Uterus (tissue), 2 donors: ENCODE measurements around the gene YARS1.

Experiments
- POLR2A ChIP-seq, 2 donors: fragments of 450-650 bp; IDR thresholded peaks; one replicate each; pipeline ENCODE4 v1.6.1; 2016; ENCODE audit warnings: antibody characterized with exemption in 2 of 2, mild to moderate bottlenecking in 1 of 2, moderate library complexity in 1 of 2
- TF ChIP-seq, protein P1 (sequence below), 4 experiments: fragments of 200-600 bp in 2 of 4; fragments of 450-650 bp in 2 of 4; sonication (generic) in 2 of 4; IDR thresholded peaks; one replicate each; pipeline ENCODE4 v1.5.1; 2016 to 2019; ENCODE audit warnings: antibody characterized with exemption in 4 of 4, mild to moderate bottlenecking in 2 of 4, moderate library complexity in 1 of 4

DNA sequence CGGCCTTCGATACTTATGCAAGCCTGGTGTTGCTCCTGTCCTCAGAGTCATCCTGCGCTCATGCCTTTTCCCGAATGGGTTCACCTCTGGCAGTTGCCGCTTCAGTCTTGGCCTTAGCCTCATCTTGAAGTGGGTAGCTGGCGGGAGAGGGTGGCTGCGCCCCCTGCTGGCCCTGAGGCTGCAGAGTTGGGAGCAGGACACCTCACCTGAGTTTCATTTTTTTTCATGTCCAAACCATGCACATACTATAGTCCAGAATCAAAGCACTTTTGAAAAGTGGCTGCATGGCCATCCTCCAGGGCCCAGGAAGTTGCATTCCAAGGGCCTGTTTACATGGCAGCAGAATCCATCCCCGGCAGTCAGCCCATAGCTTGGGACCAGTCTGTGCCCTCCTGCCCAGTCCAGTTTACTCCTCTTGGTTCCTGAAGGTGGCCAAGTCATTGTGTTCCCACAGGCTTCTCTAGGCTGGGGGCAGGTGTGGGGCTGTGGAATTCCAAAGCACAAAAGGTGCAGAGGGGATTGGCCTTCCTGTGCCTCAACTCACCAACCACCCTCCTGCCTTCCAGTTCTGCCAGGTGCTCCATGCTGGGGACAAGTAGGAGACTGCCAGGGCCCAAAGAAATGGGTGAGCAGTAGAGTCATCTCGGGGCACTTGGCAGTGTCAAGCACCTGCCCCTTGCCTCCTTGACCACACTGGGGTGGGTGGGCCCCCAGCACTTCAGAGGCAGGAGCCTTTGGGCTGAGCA, 44.0 kb downstream of the YARS1 start:
- TF ChIP-seq, protein P1, sequence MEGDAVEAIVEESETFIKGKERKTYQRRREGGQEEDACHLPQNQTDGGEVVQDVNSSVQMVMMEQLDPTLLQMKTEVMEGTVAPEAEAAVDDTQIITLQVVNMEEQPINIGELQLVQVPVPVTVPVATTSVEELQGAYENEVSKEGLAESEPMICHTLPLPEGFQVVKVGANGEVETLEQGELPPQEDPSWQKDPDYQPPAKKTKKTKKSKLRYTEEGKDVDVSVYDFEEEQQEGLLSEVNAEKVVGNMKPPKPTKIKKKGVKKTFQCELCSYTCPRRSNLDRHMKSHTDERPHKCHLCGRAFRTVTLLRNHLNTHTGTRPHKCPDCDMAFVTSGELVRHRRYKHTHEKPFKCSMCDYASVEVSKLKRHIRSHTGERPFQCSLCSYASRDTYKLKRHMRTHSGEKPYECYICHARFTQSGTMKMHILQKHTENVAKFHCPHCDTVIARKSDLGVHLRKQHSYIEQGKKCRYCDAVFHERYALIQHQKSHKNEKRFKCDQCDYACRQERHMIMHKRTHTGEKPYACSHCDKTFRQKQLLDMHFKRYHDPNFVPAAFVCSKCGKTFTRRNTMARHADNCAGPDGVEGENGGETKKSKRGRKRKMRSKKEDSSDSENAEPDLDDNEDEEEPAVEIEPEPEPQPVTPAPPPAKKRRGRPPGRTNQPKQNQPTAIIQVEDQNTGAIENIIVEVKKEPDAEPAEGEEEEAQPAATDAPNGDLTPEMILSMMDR (IDR thresholded peaks at IDR 0.05) = peak; percentile 92 to 94 (median 94)
- no peak for TF ChIP-seq POLR2A (IDR thresholded peaks at IDR 0.05)
